GM21447 (cell line): Measurements from ENCODE around the gene CXCL12.

Experiments
- ATAC-seq: cut with Tn5 transposase; IDR thresholded peaks from one replicate; pipeline ENCODE4 v1.9.1; 2021; ENCODE audit not compliant: unreplicated experiment

Gene CXCL12

GRCh38 chr10:44385696-44386441, 972 bp upstream of the CXCL12 start:
- ATAC-seq = no peak

GRCh38 chr10:44384601-44385025, 284 bp downstream of the CXCL12 start:
- no peak for ATAC-seq

GRCh38 chr10:44383749-44384600, 922 bp downstream of the CXCL12 start:
- no peak for ATAC-seq

- no peak for ATAC-seq
Measured at GRCh38 chr10:44382981-44383748, 1.7 kb downstream of the CXCL12 start.

- ATAC-seq = no peak
Measured at GRCh38 chr10:44382131-44382858, 2.6 kb downstream of the CXCL12 start.

- ATAC-seq = no peak
Measured at GRCh38 chr10:44380829-44381600, 3.9 kb downstream of the CXCL12 start.

GRCh38 chr10:44379907-44380306, 5.0 kb downstream of the CXCL12 start:
- ATAC-seq = no peak

GRCh38 chr10:44378626-44379025, 6.3 kb downstream of the CXCL12 start:
- no peak for ATAC-seq

GRCh38 chr10:44377651-44378310, 7.1 kb downstream of the CXCL12 start:
- ATAC-seq = no peak

GRCh38 chr10:44376472-44377099, 8.3 kb downstream of the CXCL12 start:
- ATAC-seq = no peak

GRCh38 chr10:44374155-44374554, 10.7 kb downstream of the CXCL12 start:
- ATAC-seq = no peak

GRCh38 chr10:44373341-44373995, 11.4 kb downstream of the CXCL12 start:
- ATAC-seq = no peak

GRCh38 chr10:44372181-44372580, 12.7 kb downstream of the CXCL12 start:
- no peak for ATAC-seq

- ATAC-seq = no peak
Measured at GRCh38 chr10:44370731-44371248, 14.1 kb downstream of the CXCL12 start.

- ATAC-seq = no peak
Measured at GRCh38 chr10:44369854-44370253, 15.0 kb downstream of the CXCL12 start.

- no peak for ATAC-seq
Measured at GRCh38 chr10:44369296-44369695, 15.6 kb downstream of the CXCL12 start.

GRCh38 chr10:44368637-44369036, 16.3 kb downstream of the CXCL12 start:
- ATAC-seq = no peak

- no peak for ATAC-seq
Measured at GRCh38 chr10:44366941-44367630, 17.8 kb downstream of the CXCL12 start.
